Measurements from ENCODE around the gene FNIP1.
"Not testable (repeated sequence)": the region's sequence is repeated elsewhere in the genome, so short reads cannot be mapped to it uniquely, and the experiment has no call there.

FNIP1 gene

GRCh38 chr5:131745155-131745554, 51.7 kb downstream of the FNIP1 start:
- Histone ChIP-seq H4K20me1 (peaks cover 64% of the 10 kb centered on the region), H3K4me1 (peaks cover 7% of the 10 kb centered on the region; the same call in 1 of the 2 replicates), H3K9ac (no peak overlapping the region), H3K9me3 (peaks cover 9% of the 10 kb centered on the region; the same call in 1 of the 2 replicates), H3K36me3 (peaks cover 71% of the 10 kb centered on the region), H3K27me3 (no peaks in the 10 kb centered on the region), H3K4me2 (no peak overlapping the region), H3K27ac (no peak overlapping the region), H3K4me3 (no peak overlapping the region)
- TF ChIP-seq Cebpa-rat (IDR thresholded peaks at IDR 0.05): no peak

- no peaks in the 10 kb centered on the region for H3K4me1 ChIP-seq
- peaks cover 18% of the 10 kb centered on the region for H4K20me1 ChIP-seq
- no peak overlapping the region for H3K4me2 ChIP-seq
- H3K9me3 ChIP-seq: peaks cover 17% of the 10 kb centered on the region
- no peaks in the 10 kb centered on the region for H3K27me3 ChIP-seq
- no peak overlapping the region for H3K4me3 ChIP-seq
- no peak overlapping the region for H3K9ac ChIP-seq
- no peak overlapping the region for H3K27ac ChIP-seq
- H3K36me3 ChIP-seq: peaks cover 86% of the 10 kb centered on the region
- TF ChIP-seq Cebpa-rat (IDR thresholded peaks at IDR 0.05): no peak
Measured at GRCh38 chr5:131740477-131740876, 56.3 kb downstream of the FNIP1 start.

- Histone ChIP-seq H3K4me2 (no peak overlapping the region), H3K36me3 (peaks cover 55% of the 10 kb centered on the region), H3K27ac (no peak overlapping the region), H3K9ac (no peak overlapping the region), H3K4me3 (no peak overlapping the region), H3K27me3 (no peaks in the 10 kb centered on the region), H3K4me1 (no peaks in the 10 kb centered on the region), H3K9me3 (peaks cover 10% of the 10 kb centered on the region), H4K20me1 (no peaks in the 10 kb centered on the region)
- TF ChIP-seq Cebpa-rat (IDR thresholded peaks at IDR 0.05): no peak
Measured at GRCh38 chr5:131735393-131735792, 61.4 kb downstream of the FNIP1 start.

GRCh38 chr5:131734939-131735338, 61.9 kb downstream of the FNIP1 start:
- H3K4me2 ChIP-seq, H3K27me3 ChIP-seq, H3K27ac ChIP-seq, H4K20me1 ChIP-seq, H3K4me3 ChIP-seq, H3K4me1 ChIP-seq, H3K9ac ChIP-seq: not testable (repeated sequence)
- H3K36me3 ChIP-seq: peaks cover 53% of the 10 kb centered on the region
- peaks cover 11% of the 10 kb centered on the region for H3K9me3 ChIP-seq

GRCh38 chr5:131729292-131729691, 67.5 kb downstream of the FNIP1 start:
- H3K36me3 ChIP-seq: peaks cover 46% of the 10 kb centered on the region
- H3K9me3 ChIP-seq: peaks cover 44% of the 10 kb centered on the region
- H3K27me3 ChIP-seq, H3K4me3 ChIP-seq, H3K4me1 ChIP-seq, H3K4me2 ChIP-seq, H3K27ac ChIP-seq, H3K9ac ChIP-seq, H4K20me1 ChIP-seq: not testable (repeated sequence)

GRCh38 chr5:131724089-131724488, 72.7 kb downstream of the FNIP1 start:
- H4K20me1 ChIP-seq, H3K27me3 ChIP-seq, H3K4me3 ChIP-seq, H3K4me1 ChIP-seq, H3K4me2 ChIP-seq, H3K9ac ChIP-seq, H3K27ac ChIP-seq: not testable (repeated sequence)
- H3K36me3 ChIP-seq: peaks cover 62% of the 10 kb centered on the region
- H3K9me3 ChIP-seq: peaks cover 54% of the 10 kb centered on the region

- no peak overlapping the region for H3K4me2 ChIP-seq
- H3K4me3 ChIP-seq: no peak overlapping the region
- no peaks in the 10 kb centered on the region for H3K4me1 ChIP-seq
- H3K27me3 ChIP-seq: no peaks in the 10 kb centered on the region
- no peak overlapping the region for H3K9ac ChIP-seq
- peaks cover 63% of the 10 kb centered on the region for H3K36me3 ChIP-seq
- H4K20me1 ChIP-seq: no peaks in the 10 kb centered on the region
- H3K27ac ChIP-seq: no peak overlapping the region
- TF ChIP-seq Cebpa-rat (IDR thresholded peaks at IDR 0.05): no peak
- H3K9me3 ChIP-seq: peaks cover 32% of the 10 kb centered on the region
Measured at GRCh38 chr5:131720714-131721113, 76.1 kb downstream of the FNIP1 start.

GRCh38 chr5:131719564-131719963, 77.3 kb downstream of the FNIP1 start:
- Histone ChIP-seq H4K20me1 (no peaks in the 10 kb centered on the region), H3K36me3 (peaks cover 73% of the 10 kb centered on the region), H3K27me3 (no peaks in the 10 kb centered on the region), H3K4me2 (no peak overlapping the region), H3K9ac (no peak overlapping the region), H3K4me1 (no peaks in the 10 kb centered on the region), H3K9me3 (peaks cover 32% of the 10 kb centered on the region), H3K27ac (no peak overlapping the region), H3K4me3 (no peak overlapping the region)
- TF ChIP-seq Cebpa-rat (IDR thresholded peaks at IDR 0.05): no peak

- Histone ChIP-seq H3K4me1 (no peaks in the 10 kb centered on the region), H3K9me3 (peaks cover 32% of the 10 kb centered on the region), H3K27ac (no peak overlapping the region), H3K4me2 (no peak overlapping the region), H3K27me3 (no peaks in the 10 kb centered on the region), H3K36me3 (peaks cover 75% of the 10 kb centered on the region), H4K20me1 (no peaks in the 10 kb centered on the region), H3K9ac (no peak overlapping the region), H3K4me3 (no peak overlapping the region)
- no peak for TF ChIP-seq Cebpa-rat (IDR thresholded peaks at IDR 0.05)
Measured at GRCh38 chr5:131718487-131719014, 78.3 kb downstream of the FNIP1 start.

GRCh38 chr5:131717164-131717563, 79.7 kb downstream of the FNIP1 start:
- peaks cover 32% of the 10 kb centered on the region for H3K9me3 ChIP-seq
- not testable (repeated sequence) for H3K9ac ChIP-seq, H3K4me1 ChIP-seq, H3K4me2 ChIP-seq, H3K27ac ChIP-seq, H4K20me1 ChIP-seq, H3K27me3 ChIP-seq, H3K4me3 ChIP-seq
- peaks cover 78% of the 10 kb centered on the region for H3K36me3 ChIP-seq

- H3K4me1 ChIP-seq: no peaks in the 10 kb centered on the region
- peaks cover 31% of the 10 kb centered on the region for H3K9me3 ChIP-seq
- no peak overlapping the region for H3K4me2 ChIP-seq
- peaks cover 76% of the 10 kb centered on the region for H3K36me3 ChIP-seq
- H4K20me1 ChIP-seq: no peaks in the 10 kb centered on the region
- no peak overlapping the region for H3K27ac ChIP-seq
- no peak overlapping the region for H3K4me3 ChIP-seq
- H3K9ac ChIP-seq: no peak overlapping the region
- no peak for TF ChIP-seq Cebpa-rat (IDR thresholded peaks at IDR 0.05)
- H3K27me3 ChIP-seq: no peaks in the 10 kb centered on the region
Measured at GRCh38 chr5:131716650-131717049, 80.2 kb downstream of the FNIP1 start.

All from BLaER1 (cell line).